Mesendoderm (in vitro differentiated cells): Measurements from ENCODE around the gene MRS2. TPM values are rescaled to one million over a fixed set of nuclear protein-coding genes. Genes with fewer than 3 reads are reported as not detected.

Experiments
- small RNA-seq: library from polyadenylated mRNA; stranded (forward); fragments of <200 nt; extraction: miRNeasy Mini kit (QIAGEN cat#:217004); gene quantifications from one replicate; pipeline ENCODE3, GENCODE V24; 2013; ENCODE audit not compliant: insufficient read depth

MRS2 gene

Small RNA genes lying within 50 kb of the gene (small RNA-seq; reads per million reads assigned to genes)
- not detected for gene RNU6-391P
